Spleen (tissue), 13 donors: ENCODE measurements around the gene CACNG1. TPM values are rescaled to one million over a fixed set of nuclear protein-coding genes. Genes with fewer than 3 reads are reported as not detected.

Source experiments
- DNase-seq: peaks from one replicate; pipeline ENCODE4 v3.0.0-alpha.2; 2020
- H3K27ac ChIP-seq, 8 donors: fragments of 200-600 bp; sonication (generic) in 7 of 8; 1 replicate in 4 of 8; 2 replicates in 4 of 8; pipeline versions ENCODE4 v1.5.0 to v1.8.0; 2016 to 2021; ENCODE audit warnings: inconsistent platforms in 4 of 8, mild to moderate bottlenecking in 4 of 8, moderate library complexity in 1 of 8
- H3K27me3 ChIP-seq, 7 donors: fragments of 200-600 bp; sonication (generic) in 6 of 7; replicated peaks in 1 of 7; 1 replicate in 4 of 7; 2 replicates in 3 of 7; pipeline versions ENCODE4 v1.5.0 to v1.8.0; 2016 to 2021; ENCODE audit warnings: inconsistent platforms in 3 of 7, mild to moderate bottlenecking in 1 of 7
- H3K36me3 ChIP-seq, 6 donors: fragments of 200-600 bp; sonication (generic) in 5 of 6; 1 replicate in 4 of 6; 2 replicates in 2 of 6; pipeline versions ENCODE4 v1.5.0 to v1.8.0; 2016 to 2021; ENCODE audit warnings: inconsistent platforms in 2 of 6
- H3K4me1 ChIP-seq, 6 donors: fragments of 200-600 bp; sonication (generic) in 5 of 6; 1 replicate in 3 of 6; 2 replicates in 3 of 6; pipeline versions ENCODE4 v1.5.0 to v1.8.0; 2016 to 2021; ENCODE audit warnings: inconsistent platforms in 3 of 6
- H3K4me3 ChIP-seq, 8 donors: fragments of 200-600 bp; sonication (generic) in 7 of 8; 1 replicate in 4 of 8; 2 replicates in 4 of 8; pipeline versions ENCODE4 v1.5.0 to v1.8.0; 2016 to 2021; ENCODE audit warnings: inconsistent platforms in 4 of 8, mild to moderate bottlenecking in 4 of 8, moderate library complexity in 2 of 8
- H3K9me3 ChIP-seq, 8 donors: fragments of 200-600 bp; sonication (generic) in 7 of 8; 1 replicate in 4 of 8; 2 replicates in 4 of 8; pipeline versions ENCODE4 v1.5.0 to v1.8.0; 2016 to 2021; ENCODE audit warnings: inconsistent platforms in 4 of 8
- CTCF ChIP-seq, 11 experiments: fragments of 200-600 bp in 7 of 11; fragments of 450-650 bp in 4 of 11; sonication (generic) in 4 of 11; IDR thresholded peaks in 8 of 11; conservative IDR thresholded peaks in 3 of 11; 1 replicate in 7 of 11; 2 replicates in 4 of 11; pipeline versions ENCODE4 v1.4.0 to v1.8.0; 2016 to 2021; ENCODE audit warnings: antibody characterized with exemption in 11 of 11, inconsistent platforms in 4 of 11, mild to moderate bottlenecking in 1 of 11
- POLR2A ChIP-seq, 3 donors: fragments of 450-650 bp; IDR thresholded peaks; one replicate each; pipeline ENCODE4 v1.5.1; 2017; ENCODE audit warnings: antibody characterized with exemption in 3 of 3, mild to moderate bottlenecking in 1 of 3
- POLR2AphosphoS5 ChIP-seq, 3 donors: sonication (generic); formaldehyde crosslinking; IDR thresholded peaks; one replicate each; pipeline ENCODE4 v1.5.1; 2017; ENCODE audit warnings: antibody characterized with exemption in 3 of 3
- WGBS, 5 donors: extraction: QIAGEN DNeasy Blood & Tissue Kit in 3 of 5; methylation state at CpG; one replicate each; pipeline versions ENCODE4 v1.1.5 to v1.1.7; 2013 to 2018; 5-methylcytosine and 5-hydroxymethylcytosine counted together
- intact Hi-C: fragments of 100-400 bp; cut with DNase I; formaldehyde crosslinking; loops from one replicate; pipeline ENCODE4 v1.15.0; 2023; ENCODE audit warnings: low total_unique reads
- long read RNA-seq, 2 donors: transcript quantifications; one replicate each; lab custom pipeline, GENCODE V29; 2026
- polyA plus RNA-seq, 3 donors: library from polyadenylated mRNA; stranded (reverse); fragments of 200-250 nt; gene quantifications; one replicate each; pipeline ENCODE4 v1.2.1, GENCODE V29; 2013
- total RNA-seq, 7 donors: library from RNA; depleted of rRNA in 3 of 7; stranded (reverse); fragments of >200 nt in 3 of 7; fragmentation: NEBNext Ultra II Directional in 4 of 7; extraction: Animal tissue kit (Norgen Biotek cat#: 25700) in 4 of 7; gene quantifications; one replicate each; pipeline versions ENCODE4 v1.1.0 to v1.2.1, GENCODE V29; 2016 to 2021
- donor health status: healthy with polysubstance abuse.
- donor health status: DM: no; HTN: no; CAD: no; lungs with moderate emphysema.
- donor health status: DM: no; HTN: no; CAD: no.
- donor health status: Bipolar disorder and iron deficiency.
- donor health status: healthy.
- donor health status: DM: no; HTN: no; CAD: no.
- donor health status: DM: yes; HTN: yes; CAD: no.

Gene CACNG1, protein sequence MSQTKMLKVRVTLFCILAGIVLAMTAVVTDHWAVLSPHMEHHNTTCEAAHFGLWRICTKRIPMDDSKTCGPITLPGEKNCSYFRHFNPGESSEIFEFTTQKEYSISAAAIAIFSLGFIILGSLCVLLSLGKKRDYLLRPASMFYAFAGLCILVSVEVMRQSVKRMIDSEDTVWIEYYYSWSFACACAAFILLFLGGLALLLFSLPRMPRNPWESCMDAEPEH
- not detected for total RNA-seq
- not detected for polyA plus RNA-seq
- long read RNA-seq, donor 1, result 0 reads
- long read RNA-seq, donor 2, result 0 reads

GRCh38 chr17:67044016-67044772, at the start of gene CACNG1:
CACNG1 (plus strand) TSS chr17:67044554; CDS start chr17:67044661, 107 bp downstream.
- no peak within 1 kb of the TSS for H3K27ac ChIP-seq
- no peaks in the 10 kb centered on the region for H3K27me3 ChIP-seq
- WGBS, 5 donors, result 86 to 91% (median 90%) methylated on average over 28 to 32 of the region's 32 CpGs
- TF ChIP-seq POLR2A (IDR thresholded peaks at IDR 0.05) (no peak), POLR2AphosphoS5 (IDR thresholded peaks at IDR 0.05) (no peak), CTCF (IDR thresholded peaks at IDR 0.05 in 8 of 11, conservative IDR thresholded peaks at IDR 0.05 in 3 of 11) (no peak)
- no peaks in the 10 kb centered on the region for H3K36me3 ChIP-seq
- H3K4me3 ChIP-seq, result no peak within 1 kb of the TSS
- intact Hi-C loops, result no loop called here
- peaks cover 3 to 27% (median 23%) of the 10 kb centered on the region in 8 donors for H3K9me3 ChIP-seq
- DNase-seq, result no peak
- no peaks in the 10 kb centered on the region for H3K4me1 ChIP-seq

- intact Hi-C loops, result no loop called here
- H3K9me3 ChIP-seq, result no peaks in the 10 kb centered on the region
- no peaks in the 10 kb centered on the region for H3K36me3 ChIP-seq
- H3K27ac ChIP-seq, result no peak overlapping the region
- DNase-seq, result no peak
- H3K27me3 ChIP-seq, result peaks cover 0 to 21% (median 0%) of the 10 kb centered on the region in 7 donors
- TF ChIP-seq CTCF (IDR thresholded peaks at IDR 0.05 in 8 of 11, conservative IDR thresholded peaks at IDR 0.05 in 3 of 11), result no peak
- TF ChIP-seq POLR2AphosphoS5 (IDR thresholded peaks at IDR 0.05), result no peak
- no peak for TF ChIP-seq POLR2A (IDR thresholded peaks at IDR 0.05)
- 84 to 87% (median 85%) methylated on average over 12 of the region's 12 CpGs for WGBS, 5 donors
- no peak overlapping the region for H3K4me3 ChIP-seq
- H3K4me1 ChIP-seq, result no peaks in the 10 kb centered on the region
Measured at GRCh38 chr17:66994930-66995535, 49.3 kb upstream of the CACNG1 start.

DNA sequence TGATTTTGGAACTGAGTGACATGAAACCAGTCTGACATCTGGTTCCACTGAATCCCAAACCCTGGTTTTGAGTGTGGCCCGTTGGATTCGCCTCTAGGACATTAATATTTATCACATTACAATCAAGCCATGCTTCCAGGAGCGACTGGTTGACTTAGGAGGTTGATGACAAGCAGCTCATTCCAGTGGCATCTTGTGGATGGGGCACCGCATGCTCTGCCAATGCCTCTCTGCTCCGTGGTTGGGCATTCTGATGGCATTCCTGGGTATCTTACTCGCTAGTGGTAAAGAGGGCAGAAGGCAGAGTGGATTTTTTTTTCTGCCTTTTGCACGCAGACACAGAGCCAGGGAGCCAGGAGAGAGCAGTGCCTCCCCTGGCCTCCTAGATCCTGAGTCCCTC, 48.4 kb upstream of the CACNG1 start:
- H3K36me3 ChIP-seq, result no peaks in the 10 kb centered on the region
- no peaks in the 10 kb centered on the region for H3K4me1 ChIP-seq
- no peak overlapping the region for H3K27ac ChIP-seq
- no peak for DNase-seq
- H3K9me3 ChIP-seq, result peaks cover 0 to 6% (median 0%) of the 10 kb centered on the region in 8 donors
- intact Hi-C loops, result no loop called here
- no peak overlapping the region for H3K4me3 ChIP-seq
- no peak for TF ChIP-seq POLR2A (IDR thresholded peaks at IDR 0.05)
- TF ChIP-seq POLR2AphosphoS5 (IDR thresholded peaks at IDR 0.05), result no peak
- TF ChIP-seq CTCF (IDR thresholded peaks at IDR 0.05 in 8 of 11, conservative IDR thresholded peaks at IDR 0.05 in 3 of 11), result no peak
- peaks cover 0 to 15% (median 0%) of the 10 kb centered on the region in 7 donors for H3K27me3 ChIP-seq
- 81 to 86% (median 85%) methylated on average over 7 of the region's 7 CpGs for WGBS, 5 donors

DNA sequence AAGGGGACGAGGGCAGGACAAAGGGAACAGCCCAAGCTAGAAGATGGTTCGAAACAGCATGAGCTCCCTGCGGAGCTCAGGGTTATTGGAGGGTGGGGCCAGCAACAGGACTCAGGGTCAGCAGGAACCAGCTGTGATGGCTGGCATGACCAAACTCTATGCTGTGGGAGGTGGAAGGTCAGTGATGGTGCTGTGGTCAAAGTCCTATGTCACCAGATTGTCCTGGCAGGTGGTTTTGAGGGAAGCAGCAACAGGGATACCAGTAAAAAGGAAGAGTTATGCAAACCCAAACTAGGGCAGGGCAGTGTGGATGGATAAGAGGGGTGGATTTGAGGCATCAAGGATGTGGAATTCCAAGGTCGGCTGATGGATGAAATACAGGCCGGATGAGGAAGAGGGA, 47.4 kb upstream of the CACNG1 start:
- TF ChIP-seq POLR2A (IDR thresholded peaks at IDR 0.05) (no peak), POLR2AphosphoS5 (IDR thresholded peaks at IDR 0.05) (no peak), CTCF (IDR thresholded peaks at IDR 0.05 in 8 of 11, conservative IDR thresholded peaks at IDR 0.05 in 3 of 11) (no peak)
- intact Hi-C loops, result no loop called here
- H3K9me3 ChIP-seq, result peaks cover 0 to 7% (median 0%) of the 10 kb centered on the region in 8 donors
- no peak for DNase-seq
- no peak overlapping the region for H3K4me3 ChIP-seq
- no peaks in the 10 kb centered on the region for H3K36me3 ChIP-seq
- peaks cover 0 to 11% (median 0%) of the 10 kb centered on the region in 7 donors for H3K27me3 ChIP-seq
- 79 to 93% (median 85%) methylated on average over 5 of the region's 5 CpGs for WGBS, 5 donors
- H3K4me1 ChIP-seq, result no peaks in the 10 kb centered on the region
- H3K27ac ChIP-seq, result no peak overlapping the region
